Hepatocyte (in vitro differentiated cells): ENCODE measurements around the gene SMIM13.

Experiments
- CTCF ChIP-seq: fragments of 200-600 bp; sonication (generic); IDR thresholded peaks from 2 replicates; pipeline ENCODE4 v1.5.1; 2016; ENCODE audit warnings: antibody characterized with exemption, mild to moderate bottlenecking; ENCODE audit not compliant: poor library complexity
- EZH2phosphoT487 ChIP-seq: fragments of 200-600 bp; sonication (generic); IDR thresholded peaks from one replicate; pipeline ENCODE4 v1.6.1; 2018; ENCODE audit warnings: antibody characterized with exemption, mild to moderate bottlenecking, low read depth, moderate library complexity; ENCODE audit not compliant: unreplicated experiment, severe bottlenecking

GRCh38 chr6:11179419-11180202 lies 86.0 kb downstream of the SMIM13 start:
- no peak for TF ChIP-seq CTCF
- TF ChIP-seq EZH2phosphoT487 = no peak
